Ovary (tissue), 3 donors: ENCODE measurements around the gene MAGT1.

Experiments
- CTCF ChIP-seq, 3 donors: fragments of 450-650 bp in 2 of 3; fragments of 200-600 bp in 1 of 3; IDR thresholded peaks; one replicate each; pipeline versions ENCODE4 v1.5.1 to v1.8.0; 2016 to 2022; ENCODE audit warnings: antibody characterized with exemption in 3 of 3, mild to moderate bottlenecking in 1 of 3
- EP300 ChIP-seq: sonication (generic); formaldehyde crosslinking; IDR thresholded peaks from one replicate; pipeline ENCODE4 v1.6.1; 2017; ENCODE audit warnings: antibody characterized with exemption
- POLR2A ChIP-seq: fragments of 450-650 bp; IDR thresholded peaks from one replicate; pipeline ENCODE4 v1.6.1; 2017; ENCODE audit warnings: antibody characterized with exemption, mild to moderate bottlenecking, moderate library complexity
- donor health status: DM: no; HTN: no; CAD: no.

- no peak for TF ChIP-seq CTCF (IDR thresholded peaks at IDR 0.05)
- TF ChIP-seq POLR2A, result no peak
- no peak for TF ChIP-seq EP300
Measured at GRCh38 chrX:77788050-77788449, 107.2 kb downstream of the MAGT1 start.
